ENCODE data around the gene CMTM2. TPM values are rescaled to one million over a fixed set of nuclear protein-coding genes. Genes with fewer than 3 reads are reported as not detected.

CMTM2 gene, protein sequence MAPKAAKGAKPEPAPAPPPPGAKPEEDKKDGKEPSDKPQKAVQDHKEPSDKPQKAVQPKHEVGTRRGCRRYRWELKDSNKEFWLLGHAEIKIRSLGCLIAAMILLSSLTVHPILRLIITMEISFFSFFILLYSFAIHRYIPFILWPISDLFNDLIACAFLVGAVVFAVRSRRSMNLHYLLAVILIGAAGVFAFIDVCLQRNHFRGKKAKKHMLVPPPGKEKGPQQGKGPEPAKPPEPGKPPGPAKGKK
- total RNA-seq = 1.00 and 1.3 TPM in 2 replicates

DNA sequence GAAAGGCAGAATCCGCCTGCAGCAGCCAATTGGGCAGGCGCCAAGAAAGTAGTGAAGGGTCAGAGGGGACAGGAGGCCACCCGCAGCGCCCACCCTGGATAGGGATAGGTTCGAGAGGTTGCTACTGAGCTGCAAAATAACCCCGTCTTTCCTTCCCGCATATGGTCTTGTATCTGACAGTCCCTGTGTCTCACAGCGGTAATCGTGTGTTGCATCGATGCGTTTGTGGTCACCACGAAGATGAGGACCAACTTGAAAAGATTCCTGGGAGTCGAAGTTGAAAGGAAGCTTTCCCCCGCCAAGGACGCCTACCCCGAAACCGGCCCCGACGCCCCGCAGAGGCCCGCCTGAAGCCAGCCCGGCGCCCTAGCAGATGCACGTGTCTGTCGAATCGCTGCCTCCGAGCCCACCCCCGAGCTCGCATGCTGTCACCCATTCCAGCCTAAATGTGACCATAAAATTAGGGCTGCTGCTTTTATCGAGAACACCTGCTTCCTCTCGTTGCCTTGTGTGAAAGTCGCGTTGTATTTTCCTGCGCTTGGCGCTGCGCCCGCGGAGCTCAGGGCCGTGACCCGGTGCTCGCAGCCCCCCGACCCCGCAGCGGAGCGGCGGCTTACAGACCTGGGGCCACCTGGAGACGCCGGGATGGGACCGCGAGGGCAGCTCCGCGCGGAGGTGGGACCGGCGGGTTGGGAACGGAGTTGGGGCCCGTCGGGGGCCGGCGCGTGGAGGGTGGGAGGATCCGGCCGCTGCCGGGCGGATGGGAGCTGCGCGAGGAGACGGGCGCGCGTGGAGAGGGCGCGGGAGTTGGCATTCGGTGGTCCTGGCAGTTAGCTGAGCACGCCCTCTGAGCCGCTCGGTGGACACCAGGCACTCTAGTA is at the start of gene CMTM2:
TSS of gene CMTM2 (plus strand) at position 813 of the 881 bp plus-strand sequence. CDS start 145 bp downstream, outside the sequence.
- intact Hi-C loops (cut with micrococcal nuclease) = no loop called here

DNA sequence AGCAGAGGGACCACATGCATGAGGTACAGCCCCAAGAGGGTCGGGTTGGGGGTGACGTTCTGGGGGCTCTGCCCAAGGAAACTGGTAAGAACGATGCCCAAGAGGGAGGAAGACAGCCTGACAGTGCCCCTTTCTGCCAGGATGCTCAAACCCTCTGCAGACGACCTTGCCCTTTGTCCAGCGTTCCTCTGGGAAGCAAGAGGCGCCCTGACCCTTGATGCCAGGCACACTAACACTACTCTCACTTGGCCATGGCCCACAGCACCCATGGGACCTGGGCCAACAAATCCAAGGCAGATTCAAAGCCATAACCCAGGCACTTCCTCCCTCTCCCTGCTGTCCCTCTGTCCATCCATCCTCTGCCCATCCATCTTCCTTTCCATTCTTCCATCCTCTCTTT is 49.8 kb upstream of the CMTM2 start:
- intact Hi-C loops (cut with micrococcal nuclease) = no loop called here

DNA sequence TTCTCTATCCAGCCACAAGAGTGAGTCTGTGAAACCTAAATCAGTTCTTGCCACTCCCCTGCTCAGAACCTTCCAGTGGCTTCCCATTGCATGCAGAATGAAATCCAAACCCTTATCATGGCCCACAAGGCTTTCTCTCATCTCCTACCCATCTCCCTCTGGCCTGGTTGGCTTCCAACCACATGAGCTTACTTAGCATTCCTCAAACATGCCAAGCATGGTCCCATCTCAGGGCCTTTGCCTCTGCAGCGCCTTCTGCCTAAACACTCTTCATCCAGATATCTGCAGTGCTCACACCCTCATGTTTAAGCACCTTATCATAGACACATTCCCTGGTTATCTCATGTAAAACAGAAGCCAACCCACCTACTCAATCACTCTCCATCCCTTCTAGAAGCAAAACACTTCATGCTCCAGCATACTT is 44.9 kb upstream of the CMTM2 start:
- intact Hi-C loops (cut with micrococcal nuclease) = no loop called here

DNA sequence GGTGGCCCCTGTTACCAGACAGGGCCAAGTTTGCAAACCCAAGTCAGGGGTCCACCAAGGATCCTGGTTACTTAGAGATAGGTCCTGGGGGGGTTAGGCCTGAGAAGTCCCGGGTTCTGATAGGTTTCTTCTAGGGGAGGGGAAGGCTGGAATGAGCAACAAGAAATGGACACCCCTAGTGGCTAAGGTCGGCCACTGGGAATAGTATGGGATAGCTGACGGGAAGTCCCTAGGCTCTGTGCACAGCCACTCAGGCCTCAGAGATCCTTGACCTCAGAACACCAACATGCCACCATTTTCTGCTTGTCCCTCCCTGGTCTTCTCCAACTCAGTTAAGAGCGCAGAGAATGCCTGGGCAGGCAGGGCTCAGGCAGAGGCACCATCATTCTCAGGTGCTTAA is 42.7 kb upstream of the CMTM2 start:
- intact Hi-C loops (cut with micrococcal nuclease) = no loop called here

DNA sequence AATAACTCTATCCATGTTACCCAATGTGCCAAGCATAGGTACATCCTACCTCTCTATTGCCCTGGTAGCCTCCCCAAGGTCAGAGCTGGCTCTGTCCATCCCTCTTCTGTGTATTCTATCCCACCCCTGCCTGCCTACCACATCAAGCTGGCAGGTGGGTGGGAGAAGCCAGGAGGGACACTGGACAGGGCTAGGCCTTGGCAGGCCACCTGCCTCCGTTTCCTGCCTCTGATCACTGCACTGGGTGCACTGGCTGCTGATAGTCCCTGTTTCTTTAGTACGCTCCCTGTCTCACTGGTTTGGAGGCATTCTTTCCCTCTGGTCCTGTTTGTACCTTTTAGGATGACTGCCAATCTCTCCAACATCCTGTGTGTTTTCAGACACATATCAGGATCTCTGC is 42.0 kb upstream of the CMTM2 start:
- intact Hi-C loops (cut with micrococcal nuclease) = no loop called here

DNA sequence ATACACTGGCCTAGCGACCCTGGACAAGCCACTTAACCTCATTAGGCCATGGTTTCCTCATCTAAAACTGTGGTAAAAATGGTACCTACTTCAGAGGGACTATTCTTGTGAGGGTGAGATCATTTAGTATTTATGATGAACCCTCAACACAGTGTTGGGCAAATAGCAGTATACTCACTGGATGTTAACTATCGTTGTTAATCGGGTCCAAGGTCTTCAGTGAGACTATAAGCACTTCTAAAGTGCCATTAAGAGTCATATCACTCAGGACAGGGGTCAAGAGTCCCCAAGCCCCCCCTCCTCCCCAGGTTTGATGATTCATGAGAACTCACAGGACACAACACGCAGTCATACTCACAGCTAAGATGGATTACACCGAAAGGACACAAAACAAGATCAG is 40.4 kb upstream of the CMTM2 start:
- intact Hi-C loops (cut with micrococcal nuclease) = no loop called here

DNA sequence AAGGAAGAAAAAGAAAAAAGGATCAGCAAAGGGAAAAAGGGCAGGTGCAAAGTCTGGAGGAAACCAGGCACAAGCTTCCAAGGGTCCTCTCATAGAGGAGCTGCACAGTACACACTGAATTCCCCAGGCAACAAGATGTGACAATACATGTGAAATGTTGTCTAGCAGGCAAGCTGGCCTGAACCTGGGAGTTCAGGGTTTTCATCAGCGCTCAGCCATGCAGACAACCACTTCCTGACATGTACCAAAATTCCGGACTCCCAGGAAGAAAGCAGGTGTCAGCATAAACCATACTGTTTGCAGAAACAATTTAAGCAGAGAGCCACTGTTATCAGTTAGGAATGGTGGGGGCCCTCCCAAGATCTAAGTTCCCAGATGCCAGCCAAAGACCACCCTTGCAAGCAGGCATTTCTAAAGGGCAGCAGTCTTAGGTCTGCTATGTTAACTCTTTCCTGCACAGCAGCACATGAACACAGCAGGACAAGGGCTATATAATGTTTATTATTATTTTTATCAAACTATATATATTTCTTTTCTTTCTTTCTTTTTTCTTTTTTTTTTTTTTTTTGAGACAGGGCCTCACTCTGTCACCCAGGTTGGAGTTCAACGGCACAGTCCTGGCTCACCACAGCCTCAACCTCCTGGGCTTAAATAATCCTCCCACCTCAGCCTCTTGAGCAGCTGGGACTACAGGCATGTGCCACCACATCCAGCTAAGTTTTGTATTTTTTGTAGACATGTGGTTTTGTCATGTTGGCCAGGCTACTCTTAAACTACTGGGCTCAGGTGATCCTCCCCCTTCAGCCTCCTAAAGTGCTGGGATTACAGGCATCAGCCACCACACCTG is 39.4 kb upstream of the CMTM2 start:
- intact Hi-C loops (cut with micrococcal nuclease) = no loop called here

DNA sequence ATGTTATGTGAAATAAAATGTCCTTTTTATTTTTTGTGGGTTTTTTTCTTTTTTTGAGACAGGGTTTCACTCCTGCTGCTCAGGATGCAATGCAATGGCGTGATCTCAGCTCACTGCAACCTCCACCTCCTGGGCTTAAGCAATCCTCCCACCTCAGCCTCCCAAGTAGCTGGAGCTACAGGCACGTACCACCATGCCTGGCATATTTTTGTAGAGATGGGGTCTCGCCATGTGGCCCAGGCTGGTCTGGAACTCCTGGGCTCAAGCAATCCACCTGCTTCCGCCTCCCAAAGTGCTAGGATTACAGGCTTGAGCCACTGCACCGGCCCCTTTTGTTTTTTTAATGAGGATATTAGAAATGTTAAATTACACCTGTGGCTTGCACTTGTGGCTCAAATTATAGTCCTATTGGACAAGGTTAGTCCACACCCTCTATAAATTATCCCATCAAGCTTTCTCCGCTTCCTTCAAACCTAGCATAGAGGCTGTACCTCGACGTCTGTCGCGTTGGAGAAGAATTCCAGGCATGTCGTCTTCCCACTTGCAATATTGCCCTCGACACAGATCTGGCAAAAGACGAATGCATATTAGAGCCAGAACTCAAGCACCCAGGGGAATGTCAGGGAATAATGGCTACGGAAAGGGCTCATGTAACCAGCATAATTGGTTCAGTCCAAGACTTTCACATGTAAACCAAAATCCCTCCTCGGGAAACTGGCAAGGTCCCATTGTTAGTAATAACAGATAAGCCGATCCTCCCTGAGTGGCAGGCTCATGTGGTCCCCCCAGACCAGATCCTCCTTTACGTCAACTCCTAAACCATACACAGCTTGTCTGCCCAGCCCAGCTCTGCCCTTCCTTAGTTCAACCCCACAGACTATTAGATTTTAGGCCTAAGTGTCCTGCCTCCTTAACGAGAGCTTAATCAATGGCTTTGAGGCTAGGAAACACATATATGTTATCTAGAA is 37.6 kb upstream of the CMTM2 start:
- intact Hi-C loops (cut with micrococcal nuclease) = no loop called here

DNA sequence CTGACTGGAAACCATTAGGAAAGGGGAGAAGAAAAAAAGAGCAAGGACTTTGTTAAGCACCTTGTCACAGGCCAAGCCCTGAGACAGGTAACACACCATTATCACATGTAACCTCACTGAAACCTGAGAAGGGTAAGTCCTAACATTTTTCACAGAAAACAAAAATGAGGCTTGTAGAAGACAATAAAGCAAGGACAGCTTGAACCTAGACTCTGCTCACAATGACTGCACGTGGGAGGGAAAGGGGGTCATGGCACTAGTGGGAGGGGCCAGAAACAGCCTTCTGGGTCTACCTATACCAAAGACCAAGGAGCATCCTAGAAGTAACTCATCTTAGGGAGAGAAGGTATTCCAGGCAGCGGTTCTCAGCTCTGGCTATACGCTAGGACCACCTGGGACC is 36.9 kb upstream of the CMTM2 start:
- intact Hi-C loops (cut with micrococcal nuclease) = no loop called here

DNA sequence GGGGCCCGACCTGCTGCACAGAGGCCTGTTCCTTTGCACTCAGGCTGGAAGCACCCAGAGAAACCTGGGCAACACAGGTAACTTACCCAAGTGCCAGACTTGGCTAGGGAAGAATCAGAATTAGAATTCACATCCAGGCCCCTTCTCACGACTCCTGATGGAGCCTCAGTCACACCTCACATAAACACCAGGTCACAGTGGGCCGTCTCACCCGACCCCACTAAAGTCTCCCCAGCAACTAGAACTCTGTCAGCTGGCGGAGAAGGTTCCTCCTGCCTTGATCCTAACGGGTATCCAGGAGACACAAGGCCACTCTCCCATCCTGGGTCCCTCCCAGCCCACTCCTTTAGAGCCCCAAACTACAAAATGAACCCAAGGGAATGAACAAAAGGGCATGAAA is 35.7 kb upstream of the CMTM2 start:
- intact Hi-C loops (cut with micrococcal nuclease) = no loop called here

DNA sequence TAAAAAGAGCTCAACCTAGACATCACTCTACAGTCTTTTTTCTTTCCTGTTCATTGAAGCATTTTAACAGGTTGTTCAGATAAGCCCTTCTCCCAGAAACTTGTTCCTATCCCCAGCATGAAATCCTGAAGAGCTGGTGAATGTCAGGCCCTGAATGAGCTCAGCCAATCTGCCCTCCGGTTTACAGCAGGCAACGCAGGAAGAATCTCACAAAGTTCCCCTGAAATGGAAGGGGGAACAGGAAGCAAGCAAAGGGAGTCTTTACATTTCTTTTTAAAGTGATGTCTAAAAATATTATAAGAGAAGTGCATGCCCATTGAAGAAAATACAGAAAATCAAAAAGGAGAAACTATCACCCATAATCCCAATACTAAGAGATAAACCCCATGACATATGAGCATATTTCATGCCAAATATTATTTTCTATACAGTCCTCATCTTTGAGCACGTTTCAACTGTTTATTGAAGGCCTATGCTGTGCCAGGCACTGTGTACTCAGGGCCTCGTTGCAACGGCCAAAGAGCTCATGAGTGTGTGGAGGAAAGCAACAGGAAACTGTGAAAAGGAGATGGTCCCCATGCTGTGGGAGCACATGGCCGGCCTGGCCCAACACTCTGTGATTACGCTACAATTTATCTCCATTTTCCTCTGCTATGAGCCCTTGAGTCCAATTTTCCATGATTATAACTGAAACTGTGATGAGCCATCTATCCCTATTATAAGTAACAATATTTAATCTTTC is 35.1 kb upstream of the CMTM2 start:
- intact Hi-C loops (cut with micrococcal nuclease) = no loop called here

DNA sequence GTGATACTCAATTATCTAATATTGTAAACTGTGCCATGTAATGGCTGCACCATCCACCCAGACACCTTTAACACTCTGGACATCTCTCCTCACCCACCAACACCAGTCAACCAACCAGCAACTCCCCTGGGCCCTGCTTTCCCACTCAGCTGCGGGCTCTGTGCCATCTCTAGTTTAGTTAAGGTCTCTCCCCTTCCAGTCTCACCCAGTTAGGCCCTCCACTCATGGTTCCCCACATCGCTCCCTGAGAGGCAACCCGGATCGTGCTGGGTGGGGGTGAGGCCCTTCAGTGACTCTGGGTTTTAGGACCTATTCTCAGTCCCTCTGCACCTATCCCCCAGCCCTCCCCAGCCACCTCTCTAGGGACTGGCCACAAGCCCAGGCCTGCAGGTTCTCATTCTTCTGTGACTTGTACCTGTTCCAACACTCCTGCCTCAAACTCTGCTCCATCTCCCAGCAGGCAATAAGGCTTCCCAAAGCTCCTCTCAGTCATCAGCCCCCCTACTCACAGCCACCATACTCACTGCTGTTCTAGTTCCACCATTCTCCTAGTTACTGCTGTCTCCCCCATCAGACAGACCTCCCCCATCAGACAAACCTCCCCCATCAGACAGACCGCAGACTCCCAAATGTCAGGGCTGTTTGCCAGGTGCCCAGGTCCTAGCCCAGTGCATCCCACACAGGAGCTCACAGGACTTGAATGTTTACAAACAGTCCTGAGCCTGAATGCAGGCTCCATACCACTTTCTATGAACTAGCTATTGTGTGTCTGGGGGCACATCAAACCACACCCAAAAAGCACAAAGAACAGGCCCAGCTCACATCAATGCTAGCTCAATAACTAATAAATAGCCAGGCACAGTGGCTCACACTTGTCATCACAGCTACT is 31.9 kb upstream of the CMTM2 start:
- intact Hi-C loops (cut with micrococcal nuclease) = no loop called here

DNA sequence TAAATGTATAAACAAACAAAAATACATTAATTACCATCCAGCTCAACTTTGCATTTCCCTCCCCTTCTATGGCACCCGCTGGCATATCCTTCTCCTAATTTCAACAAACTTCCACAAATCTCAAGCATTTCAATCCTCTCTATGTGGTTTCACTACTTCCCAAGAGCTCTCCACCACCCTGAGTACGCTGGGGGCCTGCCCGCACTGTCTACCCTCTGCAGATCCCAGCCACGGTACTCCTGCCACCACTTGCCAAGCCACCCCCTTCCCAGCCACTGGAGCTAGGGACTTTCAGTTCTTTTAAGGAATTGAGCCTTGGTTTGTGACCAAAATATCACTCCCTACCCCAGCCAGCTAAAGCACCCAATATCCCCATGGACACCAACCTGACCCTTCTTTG is 31.2 kb upstream of the CMTM2 start:
- intact Hi-C loops (cut with micrococcal nuclease) = loop anchor here (2.0 kb wide), 1 partner anchor 23 kb away; no protein-coding TSS in a partner anchor

DNA sequence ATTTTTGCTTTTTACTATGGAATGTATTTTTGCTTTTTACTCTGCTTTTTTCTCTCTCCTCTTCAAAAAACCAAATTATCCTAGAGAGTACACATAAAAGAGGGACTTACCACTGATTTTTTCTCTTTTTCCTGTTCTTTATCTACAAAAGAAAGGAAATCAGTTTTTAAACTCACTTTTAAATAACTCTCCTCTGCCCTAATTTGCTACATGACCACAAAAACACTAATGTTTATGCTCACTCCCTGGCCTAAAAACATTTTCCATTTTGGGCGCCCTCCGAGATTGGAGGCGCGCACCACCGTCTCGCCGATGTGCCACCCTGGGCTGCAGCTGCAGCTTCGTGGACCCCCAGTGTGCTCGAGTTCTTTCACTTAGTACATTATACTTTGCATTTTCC is 30.4 kb upstream of the CMTM2 start:
- intact Hi-C loops (cut with micrococcal nuclease) = loop anchor here (2.0 kb wide), 1 partner anchor 24 kb away; no protein-coding TSS in a partner anchor

DNA sequence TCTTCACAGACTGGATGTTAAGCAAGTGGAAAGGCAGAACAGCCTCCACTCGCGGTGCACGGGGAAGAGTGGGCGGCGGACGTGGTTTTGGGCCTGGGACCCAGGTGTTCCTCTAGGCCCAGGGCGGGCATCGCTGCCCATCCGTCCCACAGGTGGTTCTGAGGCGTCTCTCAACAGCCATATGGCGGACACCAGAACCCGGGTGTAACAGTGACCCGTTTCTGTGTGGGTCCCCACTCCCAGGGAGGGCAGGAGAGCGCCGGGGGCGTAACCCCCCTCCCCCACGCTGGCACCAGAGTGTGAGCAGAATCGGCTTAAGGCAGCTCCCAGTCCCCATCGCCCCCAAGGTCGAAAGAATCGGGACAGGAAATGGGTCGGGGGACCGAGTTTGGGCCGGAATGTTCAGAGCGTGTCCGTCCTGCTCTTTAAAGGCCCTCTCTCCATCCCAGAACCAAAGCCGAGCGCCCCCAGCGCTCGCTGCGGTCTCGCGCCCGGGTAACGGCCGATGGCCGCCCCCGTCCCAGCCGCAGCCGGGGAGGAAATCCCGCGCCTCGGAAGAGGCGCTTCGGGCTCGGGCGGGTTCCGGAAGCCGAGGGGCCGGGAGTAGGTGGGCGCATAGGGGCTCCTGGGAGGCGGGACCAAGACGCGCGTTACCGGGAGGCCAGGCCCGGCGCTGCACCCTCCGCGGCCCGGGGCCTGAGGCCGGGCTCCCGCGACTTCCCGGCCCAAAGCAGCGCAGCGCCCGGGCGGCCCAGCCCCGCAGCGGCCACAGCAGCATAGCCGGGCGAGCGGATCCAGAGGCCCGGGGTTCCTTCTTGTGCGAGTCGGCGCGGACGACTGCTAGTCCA is 29.8 kb upstream of the CMTM2 start, which contains the start of gene TK2:
TSS of gene TK2 (minus strand) at position 839 of the 848 bp plus-strand sequence. CDS start at position 778, 61 bp downstream.
- intact Hi-C loops (cut with micrococcal nuclease) = loop anchor here (2.0 to 5.0 kb wide), 3 partner anchors 25 to 148 kb away; partner anchors contain the start of gene CMTM4

DNA sequence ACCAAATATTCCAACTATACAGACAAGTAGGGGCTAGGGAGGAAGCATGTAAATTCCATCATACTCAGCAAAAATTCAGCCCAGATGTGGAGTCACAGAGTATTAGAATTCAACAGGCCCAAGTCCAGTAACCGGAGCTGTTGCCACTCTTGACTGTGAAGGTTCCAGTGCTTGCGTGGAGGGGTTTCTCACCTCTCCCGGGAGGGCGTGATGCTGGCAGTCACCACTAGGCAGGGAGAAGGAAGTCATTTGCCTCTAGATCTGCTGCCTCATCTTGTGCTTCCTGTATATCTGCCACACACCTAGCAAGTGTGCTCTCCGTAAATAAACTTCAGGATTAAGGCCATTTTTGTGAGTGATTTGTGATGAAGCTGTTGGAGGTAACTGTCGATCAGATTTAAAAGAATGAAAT is 27.9 kb upstream of the CMTM2 start:
- intact Hi-C loops (cut with micrococcal nuclease) = loop anchor here (1.0 to 5.0 kb wide), 3 partner anchors 35 to 146 kb away; partner anchors contain the start of gene CMTM4

DNA sequence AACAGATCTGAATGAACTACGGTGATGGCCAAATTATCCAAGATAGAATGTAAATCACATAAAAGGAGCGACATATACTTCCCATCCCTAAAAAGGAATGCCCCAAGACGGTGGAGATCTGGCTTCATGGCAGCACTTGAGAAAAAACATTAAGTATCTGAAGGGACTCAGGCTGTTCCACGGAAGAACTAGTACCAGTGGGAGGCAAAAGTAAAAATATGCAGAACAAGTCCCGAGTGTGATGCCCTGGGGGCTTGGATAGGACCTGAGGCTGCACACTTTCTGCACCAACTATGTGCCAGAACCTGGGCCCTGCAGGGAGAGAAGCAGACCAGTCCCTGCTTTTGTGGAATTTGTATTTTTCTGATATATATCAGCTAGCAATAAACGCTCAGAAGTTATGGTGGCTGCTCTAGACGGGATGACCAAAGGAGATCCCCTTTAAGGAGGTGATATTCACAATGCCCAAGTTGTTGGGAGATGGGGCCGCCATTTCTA is 27.4 kb upstream of the CMTM2 start:
- intact Hi-C loops (cut with micrococcal nuclease) = loop anchor here (1.0 to 5.0 kb wide), 7 partner anchors 8 to 145 kb away; partner anchors contain the start of genes CMTM3 and CMTM4
